Kidney epithelial cell (primary cell): ENCODE measurements around the gene CSF1R. TPM values are rescaled to one million over a fixed set of nuclear protein-coding genes. Genes with fewer than 3 reads are reported as not detected.
"Not testable (repeated sequence)": the region's sequence is repeated elsewhere in the genome, so short reads cannot be mapped to it uniquely, and the experiment has no call there.

Source experiments
- DNase-seq: peaks from one replicate; pipeline ENCODE4 v3.0.0-alpha.2; 2010; ENCODE audit warnings: low read depth
- H3K27me3 ChIP-seq: 2 replicates; pipeline ENCODE4 v1.6.0; 2011; ENCODE audit warnings: low read length; ENCODE audit not compliant: control insufficient read depth, insufficient read depth
- H3K36me3 ChIP-seq: 2 replicates; pipeline ENCODE4 v1.5.1; 2011; ENCODE audit warnings: low read length; ENCODE audit not compliant: control insufficient read depth, insufficient read depth
- H3K4me3 ChIP-seq: 2 replicates; pipeline ENCODE4 v1.5.1; 2011; ENCODE audit warnings: low read depth, mild to moderate bottlenecking, control low read depth, low read length
- total RNA-seq: library from RNA; depleted of rRNA; stranded (reverse); fragments of >200 nt; gene quantifications from 2 replicates; pipeline ENCODE4 v1.2.3, GENCODE V29; 2015
- TF ChIP-seq, protein P1 (sequence below): IDR thresholded peaks from 2 replicates; pipeline ENCODE4 v1.5.1; 2011; ENCODE audit warnings: mild to moderate bottlenecking, moderate library complexity, low read length, control low read depth, inconsistent platforms; ENCODE audit not compliant: insufficient read depth, poor library complexity, severe bottlenecking

The CSF1R gene
- total RNA-seq, 1 donor from 2014 or later: 0.75 TPM

DNA sequence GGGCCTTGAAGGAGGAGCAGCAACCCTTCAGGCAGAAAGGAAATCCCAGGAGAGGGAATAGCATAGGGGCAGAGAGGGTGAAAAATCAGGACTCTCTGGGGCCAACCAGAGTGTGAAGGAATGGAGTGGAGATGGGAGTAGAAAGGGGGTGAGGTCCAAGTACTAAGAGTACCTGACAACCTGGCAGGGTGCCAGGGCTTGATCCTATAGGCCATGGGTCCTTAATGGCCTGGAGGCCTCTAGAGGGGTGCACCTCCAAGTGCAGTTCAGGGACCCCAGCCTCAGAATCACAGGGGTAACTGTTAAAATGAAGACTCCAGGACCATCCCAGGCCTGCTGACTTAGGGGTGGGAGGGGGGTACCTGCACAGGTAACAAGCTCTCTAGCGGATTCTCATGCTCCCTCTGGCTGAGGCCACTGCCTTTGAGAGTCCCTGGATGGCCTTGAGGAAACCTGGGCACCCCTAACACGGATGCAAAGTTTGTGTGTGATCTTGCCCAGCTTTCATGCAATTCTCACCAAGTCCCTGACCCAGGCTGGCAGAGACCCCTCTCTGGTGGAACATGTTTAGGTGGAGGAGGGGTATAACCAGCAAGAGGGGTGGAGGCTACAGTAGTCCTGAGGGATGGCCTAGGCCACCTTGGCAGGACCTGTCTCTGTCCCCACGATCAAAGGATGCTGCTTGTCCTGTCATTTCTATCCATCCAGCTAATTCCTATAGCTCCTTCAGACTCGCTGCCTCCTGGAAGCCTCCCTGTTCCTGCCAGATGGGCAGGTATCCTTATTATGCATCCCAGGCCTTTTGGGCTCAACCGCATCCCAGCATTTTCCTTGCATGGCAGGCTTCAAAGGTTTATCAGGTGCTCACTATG is 17.6 kb upstream of the CSF1R start:
- Histone ChIP-seq H3K27me3 (no peaks in the 10 kb centered on the region), H3K4me3 (no peak overlapping the region), H3K36me3 (no peaks in the 10 kb centered on the region)
- no peak for DNase-seq
- TF ChIP-seq, protein P1, sequence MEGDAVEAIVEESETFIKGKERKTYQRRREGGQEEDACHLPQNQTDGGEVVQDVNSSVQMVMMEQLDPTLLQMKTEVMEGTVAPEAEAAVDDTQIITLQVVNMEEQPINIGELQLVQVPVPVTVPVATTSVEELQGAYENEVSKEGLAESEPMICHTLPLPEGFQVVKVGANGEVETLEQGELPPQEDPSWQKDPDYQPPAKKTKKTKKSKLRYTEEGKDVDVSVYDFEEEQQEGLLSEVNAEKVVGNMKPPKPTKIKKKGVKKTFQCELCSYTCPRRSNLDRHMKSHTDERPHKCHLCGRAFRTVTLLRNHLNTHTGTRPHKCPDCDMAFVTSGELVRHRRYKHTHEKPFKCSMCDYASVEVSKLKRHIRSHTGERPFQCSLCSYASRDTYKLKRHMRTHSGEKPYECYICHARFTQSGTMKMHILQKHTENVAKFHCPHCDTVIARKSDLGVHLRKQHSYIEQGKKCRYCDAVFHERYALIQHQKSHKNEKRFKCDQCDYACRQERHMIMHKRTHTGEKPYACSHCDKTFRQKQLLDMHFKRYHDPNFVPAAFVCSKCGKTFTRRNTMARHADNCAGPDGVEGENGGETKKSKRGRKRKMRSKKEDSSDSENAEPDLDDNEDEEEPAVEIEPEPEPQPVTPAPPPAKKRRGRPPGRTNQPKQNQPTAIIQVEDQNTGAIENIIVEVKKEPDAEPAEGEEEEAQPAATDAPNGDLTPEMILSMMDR: no peak

DNA sequence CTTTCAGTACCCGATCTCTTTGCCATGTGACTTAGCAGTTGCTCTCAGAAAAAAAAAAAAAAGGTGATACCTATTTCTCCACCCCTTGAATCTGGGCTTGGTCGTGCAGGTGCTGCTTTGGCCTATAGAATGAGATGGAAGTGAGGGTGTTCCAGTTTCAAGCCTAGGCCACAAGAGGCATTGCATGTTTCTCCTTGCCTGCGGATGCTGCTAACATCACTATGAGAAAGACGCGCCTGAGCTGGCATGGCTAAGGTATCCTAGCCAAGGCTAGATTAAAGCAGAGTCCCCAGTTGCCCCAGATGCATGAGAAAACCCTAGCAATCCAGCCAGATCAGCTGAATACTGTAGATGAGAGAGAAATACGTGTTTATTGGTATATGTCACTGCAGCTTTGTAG is 14.7 kb upstream of the CSF1R start:
- H3K27me3 ChIP-seq: peaks cover 5% of the 10 kb centered on the region
- no peak for DNase-seq
- TF ChIP-seq, protein P1: no peak
- no peak overlapping the region for H3K4me3 ChIP-seq
- no peaks in the 10 kb centered on the region for H3K36me3 ChIP-seq

DNA sequence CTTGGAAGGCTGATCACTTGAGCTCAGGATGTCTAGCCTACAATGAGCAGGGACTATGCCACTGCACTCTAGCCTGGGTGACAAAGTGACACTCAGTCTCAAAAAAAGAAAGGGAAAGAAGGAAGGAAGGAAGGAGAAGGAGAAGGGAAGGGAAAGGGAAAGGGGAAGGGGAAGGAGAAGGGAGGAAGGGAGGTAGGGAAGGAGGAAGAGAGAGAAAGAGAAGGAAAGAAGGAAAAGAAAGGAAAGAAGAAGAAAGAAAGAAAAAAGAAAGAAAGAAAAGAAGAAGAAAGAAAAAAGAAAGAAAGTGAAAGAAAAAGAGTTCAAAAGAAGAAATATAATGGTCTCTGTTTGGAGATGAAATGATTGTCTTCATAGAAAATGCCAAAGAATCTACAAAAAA is 10.8 kb upstream of the CSF1R start:
- no peak overlapping the region for H3K4me3 ChIP-seq
- H3K27me3 ChIP-seq: peaks cover 5% of the 10 kb centered on the region
- no peaks in the 10 kb centered on the region for H3K36me3 ChIP-seq
- no peak for DNase-seq
- TF ChIP-seq, protein P1: no peak

DNA sequence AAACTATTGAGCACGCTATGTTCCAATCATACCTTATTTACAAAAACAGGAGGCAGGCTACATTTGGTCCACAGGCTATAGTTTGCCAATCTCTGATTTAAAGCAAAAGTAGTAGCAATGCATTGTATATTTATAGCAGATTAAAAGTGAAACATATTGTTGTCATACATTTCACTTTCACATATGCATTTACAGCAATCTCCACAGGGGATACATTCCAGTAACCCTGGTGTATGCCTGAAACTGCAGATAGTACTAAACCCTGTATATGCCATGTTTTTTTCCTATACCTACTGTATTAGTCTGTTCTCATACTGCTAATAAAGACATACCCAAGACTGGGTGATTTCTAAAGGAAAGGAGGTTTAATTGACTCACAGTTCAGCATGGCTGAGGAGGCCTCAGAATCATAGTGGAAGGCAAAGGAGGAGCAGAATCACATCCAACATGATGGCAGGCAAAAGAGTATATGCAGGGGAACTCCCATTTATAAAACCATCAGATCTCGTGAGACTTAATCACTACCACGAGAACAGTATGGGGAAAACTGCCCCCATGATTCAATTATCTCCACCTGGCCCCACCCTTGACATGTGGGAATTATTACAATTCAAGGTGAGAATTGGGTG is 5.9 kb upstream of the CSF1R start:
- Histone ChIP-seq H3K36me3 (no peaks in the 10 kb centered on the region), H3K27me3 (peaks cover 5% of the 10 kb centered on the region), H3K4me3 (no peak overlapping the region)
- TF ChIP-seq, protein P1: no peak
- no peak for DNase-seq

DNA sequence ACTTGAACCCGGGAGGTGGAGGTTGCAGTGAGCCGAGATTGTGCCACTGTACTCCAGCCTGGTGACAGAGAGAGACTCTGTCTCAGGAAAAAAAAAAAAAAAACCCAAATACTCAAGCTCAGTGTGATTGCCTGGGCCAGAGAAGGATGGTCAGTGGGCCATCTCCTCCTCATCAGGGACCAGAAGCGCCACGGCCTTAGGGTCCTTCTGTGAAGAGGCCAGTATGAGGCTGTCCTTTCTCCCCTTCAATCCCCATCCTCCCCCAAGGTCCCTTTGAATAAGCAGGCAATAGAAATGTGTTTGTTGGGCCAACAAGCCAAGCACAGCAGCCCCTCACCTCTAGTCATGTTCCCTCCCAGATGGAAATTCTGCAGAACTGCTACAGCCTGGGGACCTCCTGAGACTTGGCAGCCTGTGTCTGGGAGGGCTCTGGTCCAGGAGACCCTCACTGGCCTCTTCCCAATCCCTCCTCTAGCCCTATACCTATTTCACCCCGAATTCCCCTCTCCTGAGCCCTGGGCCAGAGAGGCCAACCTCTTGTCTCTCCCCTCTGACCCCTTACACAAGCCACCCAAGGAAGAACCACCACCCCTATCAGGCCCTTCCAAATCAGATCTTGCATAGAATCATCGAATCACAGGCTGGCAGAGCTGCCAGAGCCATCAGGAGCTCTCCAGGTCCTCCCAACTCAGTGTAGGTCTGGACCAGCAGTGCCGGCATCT is 1.0 kb downstream of the CSF1R start:
- Histone ChIP-seq H3K27me3 (peaks cover 6% of the 10 kb centered on the region), H3K4me3 (no peak overlapping the region), H3K36me3 (no peaks in the 10 kb centered on the region)
- TF ChIP-seq, protein P1: no peak
- no peak for DNase-seq

DNA sequence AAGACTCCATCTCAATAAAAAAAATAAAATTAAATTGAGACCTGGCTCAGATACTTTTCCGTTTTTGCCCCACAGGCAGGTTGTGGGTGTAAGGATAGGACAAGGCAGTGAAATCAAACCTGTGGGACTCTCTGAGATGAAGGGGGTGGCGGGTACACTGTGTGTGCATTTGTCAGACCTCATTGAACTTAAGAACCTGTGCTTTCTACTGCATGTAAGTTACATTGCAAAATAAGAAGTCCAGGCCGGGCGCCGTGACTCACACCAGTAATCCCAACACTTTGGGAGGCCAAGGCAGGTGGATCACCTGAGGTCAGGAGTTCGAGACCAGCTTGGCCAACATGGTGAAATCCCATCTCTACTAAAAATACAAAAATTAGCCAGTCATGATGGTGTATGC is 1.6 kb downstream of the CSF1R start:
- not testable (repeated sequence) for H3K36me3 ChIP-seq, H3K27me3 ChIP-seq, DNase-seq, H3K4me3 ChIP-seq
